ENCODE data around the gene PHLDB2.

PHLDB2 gene

GRCh38 chr3:111864821-111865656 lies 6.0 kb downstream of the PHLDB2 start (continued):
- peak; percentile 88; the same call in 1 of the 2 replicates for TF ChIP-seq POU6F1 (CRISPR knock-in tag; IDR thresholded peaks at IDR 0.05; ENCODE audit: borderline replicate concordance, low read depth)
- TF ChIP-seq ZFP30 (CRISPR knock-in tag; IDR thresholded peaks at IDR 0.05): no peak
- no peak for TF ChIP-seq TSHZ2 (CRISPR knock-in tag; IDR thresholded peaks at IDR 0.05)
- TF ChIP-seq ISL1 (CRISPR knock-in tag; IDR thresholded peaks at IDR 0.05): peak; percentile 97
- TF ChIP-seq ESRRG (CRISPR knock-in tag; IDR thresholded peaks at IDR 0.05): peak; percentile 55; the same call in 1 of the 2 replicates
- TF ChIP-seq ZNF70 (CRISPR knock-in tag; IDR thresholded peaks at IDR 0.05): no peak
- TF ChIP-seq CSRNP3 (CRISPR knock-in tag; IDR thresholded peaks at IDR 0.05): 0 out of 2 replicates have a peak, but pooled peaks have one; percentile 20

GRCh38 chr3:111867889-111868426 lies 8.9 kb downstream of the PHLDB2 start:
- no peak for ATAC-seq
- TF ChIP-seq ZNF565 (CRISPR knock-in tag; conservative IDR thresholded peaks at IDR 0.05; ENCODE audit: low read depth): no peak
- TF ChIP-seq ZNF8 (CRISPR knock-in tag; IDR thresholded peaks at IDR 0.05): no peak
- TF ChIP-seq CSDC2 (CRISPR knock-in tag; IDR thresholded peaks at IDR 0.05): no peak
- TF ChIP-seq TOX (CRISPR knock-in tag; IDR thresholded peaks at IDR 0.05; ENCODE audit: borderline replicate concordance): no peak
- TF ChIP-seq TCF4 (CRISPR knock-in tag; IDR thresholded peaks at IDR 0.05; ENCODE audit: borderline replicate concordance): no peak
- no peak for TF ChIP-seq PPARA (CRISPR knock-in tag; IDR thresholded peaks at IDR 0.05; ENCODE audit: borderline replicate concordance)
- no peak for TF ChIP-seq ZC3H10 (CRISPR knock-in tag; IDR thresholded peaks at IDR 0.05)
- TF ChIP-seq TSHZ2 (CRISPR knock-in tag; IDR thresholded peaks at IDR 0.05): no peak
- no peak for TF ChIP-seq OSR1 (CRISPR knock-in tag; IDR thresholded peaks at IDR 0.05)
- TF ChIP-seq PATZ1 (CRISPR knock-in tag; IDR thresholded peaks at IDR 0.05; ENCODE audit: borderline replicate concordance): no peak
- no peak for TF ChIP-seq ESRRG (CRISPR knock-in tag; IDR thresholded peaks at IDR 0.05)
- TF ChIP-seq POU6F1 (CRISPR knock-in tag; IDR thresholded peaks at IDR 0.05; ENCODE audit: borderline replicate concordance, low read depth): no peak
- no peak for TF ChIP-seq BACH2 (CRISPR knock-in tag; IDR thresholded peaks at IDR 0.05; ENCODE audit: borderline replicate concordance)
- no peak for TF ChIP-seq GLIS3 (CRISPR knock-in tag; IDR thresholded peaks at IDR 0.05)
- TF ChIP-seq ISL1 (CRISPR knock-in tag; IDR thresholded peaks at IDR 0.05): no peak
